H9 (cell line): ENCODE measurements around the gene BRD7. TPM values are rescaled to one million over a fixed set of nuclear protein-coding genes. Genes with fewer than 3 reads are reported as not detected.

ENCODE experiments used
- DNase-seq: peaks from one replicate; pipeline ENCODE4 v3.0.0-alpha.2; 2017
- H2AFZ ChIP-seq: one replicate; pipeline ENCODE4 v1.6.1; 2013; ENCODE audit warnings: mild to moderate bottlenecking, low read length, control low read depth, moderate library complexity
- H2AK5ac ChIP-seq: 2 replicates; pipeline ENCODE4 v1.6.1; 2013; ENCODE audit warnings: low read length, control low read depth, mixed read lengths; ENCODE audit not compliant: insufficient read length
- H2BK120ac ChIP-seq: one replicate; pipeline ENCODE4 v1.6.1; 2013; ENCODE audit warnings: low read depth, mild to moderate bottlenecking, low read length, control low read depth, inconsistent platforms; ENCODE audit not compliant: poor library complexity, severe bottlenecking
- H2BK12ac ChIP-seq: 2 replicates; pipeline ENCODE4 v1.6.1; 2013; ENCODE audit warnings: low read length, control low read depth, mixed read lengths, low read depth; ENCODE audit not compliant: insufficient read length
- H2BK15ac ChIP-seq: 2 replicates; pipeline ENCODE4 v1.6.1; 2013; ENCODE audit warnings: low read depth, low read length, control low read depth
- H2BK20ac ChIP-seq: one replicate; pipeline ENCODE4 v1.6.1; 2013; ENCODE audit warnings: low read depth, mild to moderate bottlenecking, low read length, control low read depth, inconsistent platforms; ENCODE audit not compliant: poor library complexity, severe bottlenecking
- H2BK5ac ChIP-seq: 2 replicates; pipeline ENCODE4 v1.6.1; 2013; ENCODE audit warnings: low read length, control low read depth, mixed read lengths; ENCODE audit not compliant: insufficient read length
- H3K14ac ChIP-seq: 2 replicates; pipeline ENCODE4 v1.6.1; 2013; ENCODE audit warnings: low read length, control low read depth; ENCODE audit not compliant: insufficient read depth
- H3K18ac ChIP-seq: 2 replicates; pipeline ENCODE4 v1.6.1; 2013; ENCODE audit warnings: low read depth, mild to moderate bottlenecking, mixed read lengths, low read length, control low read depth; ENCODE audit not compliant: insufficient read length
- H3K23ac ChIP-seq: 2 replicates; pipeline ENCODE4 v1.6.1; 2013; ENCODE audit warnings: low read length, control low read depth, mixed read lengths, low read depth; ENCODE audit not compliant: insufficient read length
- H3K23me2 ChIP-seq: 2 replicates; pipeline ENCODE4 v1.6.1; 2013; ENCODE audit warnings: low read depth, mild to moderate bottlenecking, mixed read lengths, low read length, control low read depth; ENCODE audit not compliant: insufficient read length, poor library complexity, severe bottlenecking
- H3K27ac ChIP-seq: 2 replicates; pipeline ENCODE4 v1.5.1; 2013; ENCODE audit warnings: low read length, control low read depth, mixed read lengths, low read depth; ENCODE audit not compliant: insufficient read length
- H3K27me3 ChIP-seq: 2 replicates; pipeline ENCODE4 v1.6.1; 2013; ENCODE audit warnings: low read length, control low read depth, inconsistent platforms; ENCODE audit not compliant: insufficient read depth
- H3K4ac ChIP-seq: 2 replicates; pipeline ENCODE4 v1.6.1; 2013; ENCODE audit warnings: low read depth, mild to moderate bottlenecking, control low read depth, inconsistent platforms, low read length, moderate library complexity
- H3K4me1 ChIP-seq: 2 replicates; pipeline ENCODE4 v1.6.1; 2013; ENCODE audit warnings: low read length, control low read depth, inconsistent platforms; ENCODE audit not compliant: insufficient read depth
- H3K4me2 ChIP-seq: 2 replicates; pipeline ENCODE4 v1.6.1; 2013; ENCODE audit warnings: low read length, control low read depth, mixed read lengths; ENCODE audit not compliant: insufficient read length, insufficient read depth
- H3K56ac ChIP-seq: 2 replicates; pipeline ENCODE4 v1.6.1; 2013; ENCODE audit warnings: low read depth, mild to moderate bottlenecking, mixed read lengths, low read length, control low read depth; ENCODE audit not compliant: insufficient read length
- H3K79me1 ChIP-seq: 2 replicates; pipeline ENCODE4 v1.6.1; 2013; ENCODE audit warnings: low read depth, mild to moderate bottlenecking, moderate library complexity, low read length, control low read depth, inconsistent platforms; ENCODE audit not compliant: insufficient read depth, poor library complexity, severe bottlenecking
- H3K79me2 ChIP-seq: 2 replicates; pipeline ENCODE4 v1.6.1; 2013; ENCODE audit warnings: low read length, control low read depth, inconsistent platforms; ENCODE audit not compliant: insufficient read depth
- H3K9ac ChIP-seq: 2 replicates; pipeline ENCODE4 v1.6.1; 2013; ENCODE audit warnings: low read length, control low read depth, mixed read lengths; ENCODE audit not compliant: insufficient read length; ENCODE audit errors: extremely low read depth
- H3K9me3 ChIP-seq: one replicate; pipeline ENCODE4 v1.6.1; 2013; ENCODE audit warnings: low read depth, low read length, inconsistent platforms; ENCODE audit not compliant: control insufficient read depth
- H3T11ph ChIP-seq: one replicate; pipeline ENCODE4 v1.6.1; 2013; ENCODE audit warnings: mild to moderate bottlenecking, low read length, control low read depth, inconsistent platforms
- H4K20me1 ChIP-seq: one replicate; pipeline ENCODE4 v1.6.1; 2013; ENCODE audit not compliant: control insufficient read depth, insufficient read length, insufficient read depth
- H4K5ac ChIP-seq: 2 replicates; pipeline ENCODE4 v1.6.1; 2013; ENCODE audit warnings: low read depth, mild to moderate bottlenecking, mixed read lengths, low read length, control low read depth; ENCODE audit not compliant: insufficient read length
- H4K8ac ChIP-seq: replicated peaks from 2 replicates; pipeline ENCODE4 v1.6.1; 2013; ENCODE audit warnings: low read length, control low read depth, mixed read lengths, low read depth; ENCODE audit not compliant: insufficient read length
- H4K91ac ChIP-seq: 2 replicates; pipeline ENCODE4 v1.6.1; 2013; ENCODE audit warnings: low read depth, mild to moderate bottlenecking, moderate library complexity, mixed read lengths, low read length, control low read depth; ENCODE audit not compliant: insufficient read length
- H3K27ac Mint-ChIP-seq, 3 experiments: 2 replicates in 2 of 3; 3 replicates in 1 of 3; pipeline ENCODE4 v1.8.0; 2020 to 2021; ENCODE audit warnings: mixed read lengths in 3 of 3, mild to moderate bottlenecking in 1 of 3, moderate library complexity in 1 of 3
- H3K27me3 Mint-ChIP-seq: 2 replicates; pipeline ENCODE4 v1.8.0; 2021; ENCODE audit warnings: low read depth, mild to moderate bottlenecking, moderate library complexity, mixed read lengths
- H3K36me3 Mint-ChIP-seq, 3 experiments: 2 replicates in 2 of 3; 3 replicates in 1 of 3; pipeline ENCODE4 v1.8.0; 2020 to 2021; ENCODE audit warnings: low read depth in 3 of 3, mixed read lengths in 3 of 3; ENCODE audit not compliant: insufficient read depth in 1 of 3
- H3K4me1 Mint-ChIP-seq, 2 experiments: 2 replicates each; pipeline ENCODE4 v1.8.0; 2020; ENCODE audit warnings: mixed read lengths in 2 of 2
- H3K4me3 Mint-ChIP-seq, 2 experiments: 2 replicates in 1 of 2; 3 replicates in 1 of 2; pipeline ENCODE4 v1.8.0; 2020 to 2021; ENCODE audit warnings: mild to moderate bottlenecking in 2 of 2, mixed read lengths in 2 of 2, moderate library complexity in 1 of 2
- H3K9me3 Mint-ChIP-seq, 2 experiments: 2 replicates in 1 of 2; 3 replicates in 1 of 2; pipeline ENCODE4 v1.8.0; 2020; ENCODE audit warnings: mild to moderate bottlenecking in 2 of 2, mixed read lengths in 2 of 2, moderate library complexity in 1 of 2
- CTCF ChIP-seq: fragments of 200-600 bp; sonication (generic); conservative IDR thresholded peaks from 3 replicates; pipeline ENCODE4 v1.8.0; 2021; ENCODE audit warnings: antibody characterized with exemption, mild to moderate bottlenecking
- WGBS: extraction: QIAGEN DNeasy Blood & Tissue Kit; methylation state at CpG from one replicate; pipeline ENCODE4 v1.1.7; 2013; ENCODE audit warnings: missing lambda C conversion rate, low lambda C conversion rate, mixed read lengths; ENCODE audit not compliant: insufficient read length; ENCODE audit errors: extremely low coverage; 5-methylcytosine and 5-hydroxymethylcytosine counted together
- total RNA-seq: library from RNA; stranded (reverse); gene quantifications from 2 replicates; pipeline ENCODE4 v1.2.1, GENCODE V29; 2021

BRD7 gene
- total RNA-seq, 1 experiment from 2014 or later = 112 TPM

- no CpG with 5 or more reads among the region's 5 CpGs for WGBS
- Mint-ChIP-seq H3K4me3 (no peak overlapping the region), H3K4me1 (peaks cover 3 to 9% of the 10 kb centered on the region in 2 experiments; a peak in 3 of 4 replicates), H3K27me3 (peaks cover 5% of the 10 kb centered on the region; the same call in 1 of the 2 replicates), H3K9me3 (no peaks in the 10 kb centered on the region), H3K27ac (0 out of 7 replicates have a peak overlapping the region, but pooled peaks of 1 of the 3 experiments have one; percentile 68), H3K36me3 (no peaks in the 10 kb centered on the region)
- H3K18ac ChIP-seq = no peak overlapping the region
- no peak overlapping the region for H3K56ac ChIP-seq
- no peak for DNase-seq
- H3K79me1 ChIP-seq = no peaks in the 10 kb centered on the region
- H2BK5ac ChIP-seq = no peak overlapping the region
- TF ChIP-seq CTCF = no peak
- no peak overlapping the region for H4K5ac ChIP-seq
- H3K14ac ChIP-seq = no peak overlapping the region
- H2BK20ac ChIP-seq = no peak overlapping the region
- H3K27ac ChIP-seq = no peak overlapping the region
- no peaks in the 10 kb centered on the region for H3K4me1 ChIP-seq
- H3K79me2 ChIP-seq = no peaks in the 10 kb centered on the region
- no peak overlapping the region for H4K8ac ChIP-seq
- no peak overlapping the region for H3T11ph ChIP-seq
- no peak overlapping the region for H2AFZ ChIP-seq
- H4K20me1 ChIP-seq = no peaks in the 10 kb centered on the region
- H3K9ac ChIP-seq = no peak overlapping the region
- H2BK12ac ChIP-seq = no peak overlapping the region
- H2BK120ac ChIP-seq = no peak overlapping the region
- no peaks in the 10 kb centered on the region for H3K23me2 ChIP-seq
- no peak overlapping the region for H2AK5ac ChIP-seq
- no peaks in the 10 kb centered on the region for H3K27me3 ChIP-seq
- H3K4me2 ChIP-seq = no peak overlapping the region
- H3K9me3 ChIP-seq = no peaks in the 10 kb centered on the region
- no peak overlapping the region for H2BK15ac ChIP-seq
- no peak overlapping the region for H3K4ac ChIP-seq
- no peak overlapping the region for H3K23ac ChIP-seq
- no peak overlapping the region for H4K91ac ChIP-seq
Observed at GRCh38 chr16:50401355-50401754, 32.6 kb upstream of the BRD7 start.
